Right ventricle myocardium superior (tissue), 1 donor: ENCODE data around the gene SLC41A2. TPM values are rescaled to one million over a fixed set of nuclear protein-coding genes. Genes with fewer than 3 reads are reported as not detected.
A peak's percentile ranks its signal among the peaks of the same experiment; 100 is the strongest.
"Not testable (repeated sequence)": the region's sequence is repeated elsewhere in the genome, so short reads cannot be mapped to it uniquely, and the experiment has no call there.

Source experiments
- ATAC-seq: fragments of 200-7000 bp; cut with Tn5 transposase; one replicate; pipeline ENCODE4 v1.9.1; 2020; ENCODE audit warnings: mild to moderate bottlenecking; ENCODE audit not compliant: poor library complexity
- DNase-seq: peaks from one replicate; pipeline ENCODE4 v3.0.0-alpha.2; 2020
- intact Hi-C: fragments of 100-400 bp; cut with DNase I; formaldehyde crosslinking; loops from one replicate; pipeline ENCODE4 v1.11.2; 2022
- total RNA-seq: library from RNA; stranded (reverse); fragmentation: NEBNext Ultra II Directional; extraction: Animal tissue kit (Norgen Biotek cat#: 25700); gene quantifications from one replicate; pipeline ENCODE4 v1.2.1, GENCODE V29; 2021
- donor health status: DM: no; HTN: yes; CAD: no; lungs with severe emphysema.

The SLC41A2 gene
- total RNA-seq, 1 donor from 2014 or later: 3.0 TPM

GRCh38 chr12:104966677-104967076, 8.6 kb upstream of the SLC41A2 start:
- ATAC-seq: no peak
- DNase-seq: no peak
- intact Hi-C loops: no loop called here

GRCh38 chr12:104964856-104965205, 6.7 kb upstream of the SLC41A2 start:
- intact Hi-C loops: no loop called here
- ATAC-seq: no peak
- DNase-seq: no peak

GRCh38 chr12:104964167-104964855, 6.2 kb upstream of the SLC41A2 start:
- ATAC-seq: no peak
- intact Hi-C loops: no loop called here
- no peak for DNase-seq

GRCh38 chr12:104963757-104964156, 5.7 kb upstream of the SLC41A2 start:
- intact Hi-C loops: no loop called here
- no peak for DNase-seq
- no peak for ATAC-seq

GRCh38 chr12:104960464-104960863, 2.4 kb upstream of the SLC41A2 start:
- ATAC-seq: no peak
- intact Hi-C loops: no loop called here
- DNase-seq: no peak

GRCh38 chr12:104959335-104959841, 1.3 kb upstream of the SLC41A2 start:
- no peak for DNase-seq
- intact Hi-C loops: no loop called here
- ATAC-seq: no peak

GRCh38 chr12:104958805-104959334, 780 bp upstream of the SLC41A2 start:
- intact Hi-C loops: no loop called here
- DNase-seq (no peak), ATAC-seq (no peak)

GRCh38 chr12:104957719-104958000, 430 bp downstream of the SLC41A2 start:
- DNase-seq (no peak), ATAC-seq (peak; percentile 41)
- intact Hi-C loops: no loop called here

- no peak for ATAC-seq
- DNase-seq: no peak
- intact Hi-C loops: no loop called here
These were observed 996 bp downstream of the SLC41A2 start for GRCh38 chr12:104956870-104957718.

- DNase-seq (no peak), ATAC-seq (no peak)
- intact Hi-C loops: no loop called here
These were observed 2.4 kb downstream of the SLC41A2 start for GRCh38 chr12:104955703-104956102.

- DNase-seq: no peak
- no peak for ATAC-seq
- intact Hi-C loops: no loop called here
These were observed 4.8 kb downstream of the SLC41A2 start for GRCh38 chr12:104953323-104953722.

GRCh38 chr12:104952816-104953215, 5.3 kb downstream of the SLC41A2 start:
- intact Hi-C loops: no loop called here
- ATAC-seq: no peak

GRCh38 chr12:104951759-104952509, 6.2 kb downstream of the SLC41A2 start:
- ATAC-seq: no peak
- no peak for DNase-seq
- intact Hi-C loops: no loop called here

More at GRCh38 chr12:104952816-104953215, 5.3 kb downstream of the SLC41A2 start:
- DNase-seq: no peak

- intact Hi-C loops: not testable (repeated sequence)
These were observed 9.4 kb downstream of the SLC41A2 start for GRCh38 chr12:104948716-104949115.

GRCh38 chr12:104944252-104944651, 13.8 kb downstream of the SLC41A2 start:
- intact Hi-C loops: no loop called here
- ATAC-seq: no peak
- DNase-seq: no peak

More at GRCh38 chr12:104948716-104949115, 9.4 kb downstream of the SLC41A2 start:
- ATAC-seq, DNase-seq: not testable (repeated sequence)

GRCh38 chr12:104943401-104943800, 14.7 kb downstream of the SLC41A2 start:
- DNase-seq, intact Hi-C loops, ATAC-seq: not testable (repeated sequence)

GRCh38 chr12:104942075-104942474, 16.0 kb downstream of the SLC41A2 start:
- ATAC-seq (no peak), DNase-seq (no peak)
- intact Hi-C loops: no loop called here

GRCh38 chr12:104941454-104941853, 16.6 kb downstream of the SLC41A2 start:
- ATAC-seq (no peak), DNase-seq (no peak)
- intact Hi-C loops: no loop called here

GRCh38 chr12:104939089-104939488, 19.0 kb downstream of the SLC41A2 start:
- ATAC-seq: no peak
- intact Hi-C loops: no loop called here
- DNase-seq: no peak
